Keratinocyte (primary cell): ENCODE data around the gene PRKCE. TPM values are rescaled to one million over a fixed set of nuclear protein-coding genes. Genes with fewer than 3 reads are reported as not detected.

Source experiments
- DNase-seq: peaks from one replicate; pipeline ENCODE4 v3.0.0-alpha.2; 2011; ENCODE audit warnings: low read depth, missing footprints, low spot score
- FAIRE-seq: peaks from 2 replicates; lab custom pipeline; 2011; peaks lifted over from hg19 to GRCh38; lab: Jason Lieb, UNC
- H2AFZ ChIP-seq: 2 replicates; pipeline ENCODE4 v1.6.0; 2012; ENCODE audit warnings: low read length, control low read depth, inconsistent platforms; ENCODE audit not compliant: control insufficient read depth
- H3K27ac ChIP-seq: 2 replicates; pipeline ENCODE4 v1.5.1; 2011; ENCODE audit warnings: low read length; ENCODE audit not compliant: control insufficient read depth, insufficient read depth
- H3K27me3 ChIP-seq: 3 replicates; pipeline ENCODE4 v1.6.0; 2011; ENCODE audit warnings: low read length; ENCODE audit not compliant: control insufficient read depth, insufficient read depth; ENCODE audit errors: extremely low read depth
- H3K36me3 ChIP-seq, 2 experiments: 2 replicates in 1 of 2; 3 replicates in 1 of 2; pipeline ENCODE4 v1.5.1; 2011; ENCODE audit warnings: low read length in 2 of 2, mild to moderate bottlenecking in 1 of 2; ENCODE audit not compliant: control insufficient read depth in 2 of 2, insufficient read depth in 2 of 2; ENCODE audit errors: extremely low read depth in 1 of 2
- H3K4me1 ChIP-seq: 3 replicates; pipeline ENCODE4 v1.5.1; 2011; ENCODE audit warnings: low read length; ENCODE audit not compliant: control insufficient read depth, insufficient read depth; ENCODE audit errors: extremely low read depth
- H3K4me2 ChIP-seq: 3 replicates; pipeline ENCODE4 v1.6.0; 2011; ENCODE audit warnings: low read depth, low read length; ENCODE audit not compliant: control insufficient read depth, insufficient read depth; ENCODE audit errors: extremely low read depth
- H3K4me3 ChIP-seq, 3 experiments: fragments of 200-600 bp in 1 of 3; sonication (generic) in 1 of 3; 2 replicates in 2 of 3; 3 replicates in 1 of 3; pipeline ENCODE4 v1.5.1; 2011 to 2016; ENCODE audit warnings: low read length in 3 of 3, mild to moderate bottlenecking in 3 of 3, control low read depth in 2 of 3, inconsistent platforms in 1 of 3, low read depth in 1 of 3, mixed read lengths in 1 of 3, mixed run types in 1 of 3, moderate library complexity in 1 of 3; ENCODE audit not compliant: control insufficient read depth in 2 of 3, insufficient read depth in 2 of 3; ENCODE audit errors: extremely low read depth in 1 of 3
- H3K79me2 ChIP-seq: 2 replicates; pipeline ENCODE4 v1.6.0; 2012; ENCODE audit warnings: low read length; ENCODE audit not compliant: control insufficient read depth, insufficient read depth
- H3K9ac ChIP-seq: 3 replicates; pipeline ENCODE4 v1.6.0; 2011; ENCODE audit warnings: low read length; ENCODE audit not compliant: control insufficient read depth, insufficient read depth; ENCODE audit errors: extremely low read depth
- H3K9me1 ChIP-seq: 3 replicates; pipeline ENCODE4 v1.6.0; 2011; ENCODE audit warnings: low read length; ENCODE audit not compliant: control insufficient read depth, insufficient read depth; ENCODE audit errors: extremely low read depth
- H3K9me3 ChIP-seq: 2 replicates; pipeline ENCODE4 v1.5.1; 2012; ENCODE audit warnings: low read depth, low read length; ENCODE audit not compliant: control insufficient read depth
- H4K20me1 ChIP-seq: 3 replicates; pipeline ENCODE4 v1.6.0; 2011; ENCODE audit warnings: low read length; ENCODE audit not compliant: control insufficient read depth, insufficient read depth; ENCODE audit errors: extremely low read depth
- EZH2 ChIP-seq: IDR thresholded peaks from one replicate; pipeline ENCODE4 v1.6.1; 2012; ENCODE audit warnings: inconsistent platforms, mild to moderate bottlenecking, low read length, moderate library complexity
- dilution Hi-C: fragments of 300-500 bp; cut with MboI; formaldehyde crosslinking; loops from one replicate; pipeline ENCODE4 v1.7.0; 2020; ENCODE audit warnings: low sequenced_read_pairs; ENCODE audit not compliant: extremely low pct_ligation_motif_present
- polyA plus RNA-seq, 5 experiments: library from polyadenylated mRNA; depleted of rRNA in 3 of 5; stranded (reverse) in 3 of 5; stranded (forward) in 1 of 5; unstranded in 1 of 5; fragments of >200 nt; gene quantifications; 1 replicate in 1 of 5; 2 replicates in 3 of 5; 3 replicates in 1 of 5; pipeline versions ENCODE4 v1.2.1 to v1.2.3, GENCODE V29; 2011 to 2012; ENCODE audit warnings: missing spikeins in 2 of 5, low read depth in 1 of 5, low replicate concordance in 1 of 5
- TF ChIP-seq, protein P1 (sequence below), 3 experiments: IDR thresholded peaks in 1 of 3; conservative IDR thresholded peaks in 1 of 3; optimal IDR thresholded peaks in 1 of 3; 2 replicates in 2 of 3; 3 replicates in 1 of 3; pipeline versions ENCODE3 to v1.5.1; 2011; ENCODE audit warnings: low read length in 3 of 3, mild to moderate bottlenecking in 3 of 3, moderate library complexity in 2 of 3, control low read depth in 1 of 3, inconsistent platforms in 1 of 3; ENCODE audit not compliant: insufficient read depth in 2 of 3; ENCODE audit errors: extremely low read depth in 1 of 3

The PRKCE gene
- polyA plus RNA-seq, 1 donor (not counting 4 experiments of a cell fraction or from before 2014, with no cell fraction given): 2.0 TPM

DNA sequence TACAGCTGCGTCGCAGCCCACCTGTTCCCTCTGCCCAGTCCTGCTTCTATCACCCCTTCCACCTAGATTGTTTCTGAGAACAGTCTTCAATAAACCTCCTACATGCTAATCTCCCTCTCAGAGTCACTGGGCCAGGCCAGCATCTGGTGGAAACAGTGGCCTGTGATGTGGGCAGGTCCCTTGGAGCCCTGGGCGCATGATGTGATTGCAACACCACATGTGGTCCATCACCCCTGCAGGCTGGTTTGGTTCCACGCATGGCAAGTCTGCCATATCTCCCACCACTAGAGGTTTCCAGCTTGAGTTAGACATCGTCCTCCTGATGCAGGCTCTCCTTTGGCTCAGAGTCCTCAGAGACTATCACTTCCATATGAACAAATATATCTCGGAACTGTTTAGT lies 83.5 kb downstream of the PRKCE start:
- Histone ChIP-seq H3K79me2 (no peaks in the 10 kb centered on the region), H2AFZ (no peak overlapping the region), H3K4me2 (no peak overlapping the region), H3K27ac (no peak overlapping the region), H3K4me3 (no peak overlapping the region), H3K9me1 (no peaks in the 10 kb centered on the region), H3K36me3 (no peaks in the 10 kb centered on the region), H3K9ac (no peak overlapping the region), H3K9me3 (no peaks in the 10 kb centered on the region), H3K4me1 (no peaks in the 10 kb centered on the region), H3K27me3 (no peaks in the 10 kb centered on the region), H4K20me1 (no peaks in the 10 kb centered on the region)
- TF ChIP-seq EZH2: no peak
- TF ChIP-seq, protein P1, sequence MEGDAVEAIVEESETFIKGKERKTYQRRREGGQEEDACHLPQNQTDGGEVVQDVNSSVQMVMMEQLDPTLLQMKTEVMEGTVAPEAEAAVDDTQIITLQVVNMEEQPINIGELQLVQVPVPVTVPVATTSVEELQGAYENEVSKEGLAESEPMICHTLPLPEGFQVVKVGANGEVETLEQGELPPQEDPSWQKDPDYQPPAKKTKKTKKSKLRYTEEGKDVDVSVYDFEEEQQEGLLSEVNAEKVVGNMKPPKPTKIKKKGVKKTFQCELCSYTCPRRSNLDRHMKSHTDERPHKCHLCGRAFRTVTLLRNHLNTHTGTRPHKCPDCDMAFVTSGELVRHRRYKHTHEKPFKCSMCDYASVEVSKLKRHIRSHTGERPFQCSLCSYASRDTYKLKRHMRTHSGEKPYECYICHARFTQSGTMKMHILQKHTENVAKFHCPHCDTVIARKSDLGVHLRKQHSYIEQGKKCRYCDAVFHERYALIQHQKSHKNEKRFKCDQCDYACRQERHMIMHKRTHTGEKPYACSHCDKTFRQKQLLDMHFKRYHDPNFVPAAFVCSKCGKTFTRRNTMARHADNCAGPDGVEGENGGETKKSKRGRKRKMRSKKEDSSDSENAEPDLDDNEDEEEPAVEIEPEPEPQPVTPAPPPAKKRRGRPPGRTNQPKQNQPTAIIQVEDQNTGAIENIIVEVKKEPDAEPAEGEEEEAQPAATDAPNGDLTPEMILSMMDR (optimal IDR thresholded peaks at IDR 0.05 in 1 of 3, IDR thresholded peaks at IDR 0.05 in 1 of 3, conservative IDR thresholded peaks at IDR 0.05 in 1 of 3; ENCODE audit: extremely low read depth in 1 of 3, insufficient read depth in 2 of 3, low read length in 3 of 3): no peak
- FAIRE-seq (no peak), DNase-seq (no peak)
- dilution Hi-C loops: no loop called here

DNA sequence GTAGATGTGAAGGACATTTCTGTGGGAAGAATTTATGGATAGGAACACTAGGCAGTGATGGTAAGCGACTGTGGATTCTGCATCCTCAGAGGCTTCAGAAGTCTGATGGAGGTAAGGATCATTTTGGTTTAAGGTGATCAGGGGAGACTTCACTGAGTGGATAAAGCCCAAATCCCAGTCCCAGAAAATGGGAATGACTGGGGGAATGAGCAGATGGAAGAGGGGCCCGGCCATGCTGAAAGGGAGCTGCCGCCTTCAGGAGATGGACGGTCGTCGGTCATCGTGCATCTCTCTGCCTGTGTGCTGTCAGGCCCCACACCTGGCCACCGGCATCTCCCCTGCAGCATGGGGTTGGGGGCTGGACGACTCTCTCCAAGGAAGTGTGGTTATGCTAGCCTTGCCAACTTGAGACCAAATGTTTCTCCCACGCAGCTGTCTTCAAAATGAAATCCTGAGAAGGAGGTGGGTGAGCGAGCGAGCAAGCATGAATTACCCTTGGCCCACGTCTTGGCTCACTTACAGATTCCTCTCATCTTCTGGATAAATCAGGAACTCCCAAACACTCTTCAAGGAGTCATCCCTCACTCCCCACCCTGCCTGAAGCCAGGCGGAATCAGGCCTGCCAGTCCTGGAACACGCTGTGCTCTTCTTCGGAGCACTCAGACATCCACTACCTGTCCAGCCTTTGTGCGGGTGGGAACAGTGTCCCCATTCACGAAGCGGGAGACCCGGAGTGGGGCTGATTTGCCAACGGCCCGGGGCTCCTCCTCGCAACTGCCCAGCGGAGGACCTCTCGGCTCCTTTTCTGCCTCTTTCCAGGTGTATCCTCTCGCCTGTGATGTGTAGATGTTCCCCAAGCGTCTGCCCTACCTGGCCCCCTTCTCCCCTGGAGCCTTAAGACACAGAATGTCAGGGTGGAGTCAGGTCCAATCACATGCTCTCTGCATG lies 85.6 kb downstream of the PRKCE start:
- H3K36me3 ChIP-seq: no peaks in the 10 kb centered on the region
- H2AFZ ChIP-seq: no peak overlapping the region
- H3K79me2 ChIP-seq: no peaks in the 10 kb centered on the region
- no peak for FAIRE-seq
- no peaks in the 10 kb centered on the region for H3K9me3 ChIP-seq
- no peak for TF ChIP-seq EZH2
- TF ChIP-seq, protein P1 (optimal IDR thresholded peaks at IDR 0.05 in 1 of 3, IDR thresholded peaks at IDR 0.05 in 1 of 3, conservative IDR thresholded peaks at IDR 0.05 in 1 of 3; ENCODE audit: extremely low read depth in 1 of 3, insufficient read depth in 2 of 3, low read length in 3 of 3): no peak
- H3K27ac ChIP-seq: no peak overlapping the region
- H3K9ac ChIP-seq: no peak overlapping the region
- no peaks in the 10 kb centered on the region for H3K9me1 ChIP-seq
- no peaks in the 10 kb centered on the region for H4K20me1 ChIP-seq
- H3K4me2 ChIP-seq: no peak overlapping the region
- no peak for DNase-seq
- dilution Hi-C loops: no loop called here
- no peaks in the 10 kb centered on the region for H3K27me3 ChIP-seq
- H3K4me1 ChIP-seq: no peaks in the 10 kb centered on the region
- no peak overlapping the region for H3K4me3 ChIP-seq
